SU-DHL-6 (cell line): Measurements from ENCODE around the gene OPTN.

ENCODE experiments used
- CTCF ChIP-seq: fragments of 200-600 bp; sonication (generic); IDR thresholded peaks from one replicate; pipeline ENCODE4 v1.5.1; 2017; ENCODE audit warnings: antibody characterized with exemption, mild to moderate bottlenecking, low read length, moderate library complexity; ENCODE audit not compliant: insufficient read depth, poor library complexity, severe bottlenecking
- EZH2phosphoT487 ChIP-seq: fragments of 200-600 bp; sonication (generic), shearing (Covaris generic); conservative IDR thresholded peaks from 2 replicates; pipeline ENCODE4 v1.6.1; 2018; ENCODE audit warnings: mild to moderate bottlenecking, antibody characterized with exemption, low read length, moderate library complexity, mixed read lengths

GRCh38 chr10:13187135-13187534 lies 87.2 kb downstream of the OPTN start:
- TF ChIP-seq CTCF (no peak), EZH2phosphoT487 (no peak)
